Gastrocnemius medialis (tissue), 4 donors: ENCODE results near the gene GNB1L. TPM values are rescaled to one million over a fixed set of nuclear protein-coding genes. Genes with fewer than 3 reads are reported as not detected.
A peak's percentile ranks its signal among the peaks of the same experiment; 100 is the strongest.

ENCODE experiments used
- ATAC-seq, 2 donors: fragments of 150-250 bp; one replicate each; pipeline ENCODE4 v1.9.1; 2016
- DNase-seq, 2 donors: peaks; one replicate each; pipeline ENCODE4 v3.0.0-alpha.2; 2019
- H3K27ac ChIP-seq, 4 donors: fragments of 200-600 bp; sonication (generic); 1 replicate in 1 of 4; 2 replicates in 3 of 4; pipeline ENCODE4 v1.5.1; 2016 to 2018; ENCODE audit warnings: mild to moderate bottlenecking in 2 of 4, moderate library complexity in 1 of 4
- H3K27me3 ChIP-seq, 3 donors: fragments of 200-600 bp; sonication (generic) in 2 of 3; 1 replicate in 1 of 3; 2 replicates in 2 of 3; pipeline versions ENCODE4 v1.5.1 to v1.6.0; 2016 to 2019; ENCODE audit warnings: mild to moderate bottlenecking in 1 of 3, moderate library complexity in 1 of 3
- H3K36me3 ChIP-seq, 2 donors: fragments of 200-600 bp; sonication (generic) in 1 of 2; one replicate each; pipeline ENCODE4 v1.5.1; 2017 to 2018
- H3K4me1 ChIP-seq, 2 donors: fragments of 200-600 bp; sonication (generic) in 1 of 2; one replicate each; pipeline ENCODE4 v1.5.1; 2016 to 2017; ENCODE audit warnings: mild to moderate bottlenecking in 2 of 2
- H3K4me3 ChIP-seq, 4 donors: fragments of 200-600 bp; sonication (generic) in 3 of 4; 1 replicate in 1 of 4; 2 replicates in 3 of 4; pipeline ENCODE4 v1.5.1; 2016 to 2019; ENCODE audit warnings: mild to moderate bottlenecking in 2 of 4
- H3K9me3 ChIP-seq, 3 donors: fragments of 200-600 bp; sonication (generic) in 2 of 3; 1 replicate in 1 of 3; 2 replicates in 2 of 3; pipeline ENCODE4 v1.5.1; 2016 to 2019
- POLR2A ChIP-seq, 2 donors: fragments of 450-650 bp; IDR thresholded peaks; one replicate each; pipeline ENCODE4 v1.6.1; 2017; ENCODE audit warnings: antibody characterized with exemption in 2 of 2, mild to moderate bottlenecking in 2 of 2, moderate library complexity in 2 of 2
- in situ Hi-C, 4 donors: fragments of 200-750 bp; cut with MboI; loops; one replicate each; pipeline versions ENCODE4 v1.15.0 to v1.8.0; 2017; ENCODE audit warnings: low sequenced_read_pairs in 4 of 4
- intact Hi-C: fragments of 100-400 bp; cut with DNase I; formaldehyde crosslinking; loops from one replicate; pipeline ENCODE4 v1.15.1; 2023; ENCODE audit warnings: low total_unique reads
- total RNA-seq, 4 donors: library from RNA; depleted of rRNA; stranded (reverse); fragments of >200 nt; gene quantifications; one replicate each; pipeline versions ENCODE4 v1.1.0 to v1.2.3, GENCODE V29; 2016
- TF ChIP-seq, protein P1 (sequence below), 5 experiments: fragments of 450-650 bp in 3 of 5; fragments of 200-600 bp in 2 of 5; sonication (generic) in 2 of 5; IDR thresholded peaks in 4 of 5; conservative IDR thresholded peaks in 1 of 5; 1 replicate in 4 of 5; 2 replicates in 1 of 5; pipeline ENCODE4 v1.5.1; 2016 to 2019; ENCODE audit warnings: antibody characterized with exemption in 5 of 5, mild to moderate bottlenecking in 3 of 5, moderate library complexity in 3 of 5

GNB1L gene
- total RNA-seq, 4 donors from 2014 or later: 4.4 to 9.6 (median 6.7) TPM

DNA sequence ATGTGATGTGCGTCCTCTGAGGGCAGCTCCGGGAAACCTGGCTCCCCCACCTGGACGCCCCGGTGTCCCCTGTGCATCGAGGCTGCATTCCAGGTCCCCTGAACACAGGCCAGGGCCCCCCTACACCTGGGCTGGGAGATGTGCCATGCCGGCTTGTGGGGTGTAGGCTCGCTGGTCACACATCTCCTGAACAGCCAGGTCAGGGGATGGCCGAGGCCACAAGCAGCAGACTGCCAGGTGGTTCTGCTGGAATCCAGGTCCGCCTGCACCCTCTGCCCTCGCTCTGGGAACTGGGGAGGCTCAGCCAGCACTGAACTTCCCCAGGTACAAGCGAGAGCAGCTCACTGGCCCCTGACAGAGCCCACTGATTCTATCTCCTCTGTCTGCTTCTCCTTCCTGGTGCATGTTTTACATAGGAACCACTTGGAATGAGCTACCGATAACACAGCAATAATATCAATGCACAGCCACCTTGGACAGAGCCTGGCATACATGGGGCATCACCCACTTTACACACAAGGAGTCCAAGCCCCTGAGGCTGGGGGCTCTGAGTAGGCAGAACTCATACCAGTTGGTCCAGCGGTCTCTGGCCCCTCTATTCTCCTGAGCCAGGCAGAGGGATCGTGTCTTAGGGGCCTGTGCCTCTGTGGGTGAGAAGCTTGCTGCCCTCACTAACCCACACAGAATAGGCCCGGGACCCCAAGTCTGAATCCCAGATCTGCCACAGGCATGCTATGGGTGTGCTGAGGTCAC lies 47.3 kb downstream of the GNB1L start:
- no peaks in the 10 kb centered on the region for H3K27me3 ChIP-seq
- H3K4me1 ChIP-seq: peaks cover 0 to 15% of the 10 kb centered on the region in 2 donors
- ATAC-seq: no peak
- H3K4me3 ChIP-seq: no peak overlapping the region
- TF ChIP-seq POLR2A (IDR thresholded peaks at IDR 0.05): no peak
- TF ChIP-seq, protein P1, sequence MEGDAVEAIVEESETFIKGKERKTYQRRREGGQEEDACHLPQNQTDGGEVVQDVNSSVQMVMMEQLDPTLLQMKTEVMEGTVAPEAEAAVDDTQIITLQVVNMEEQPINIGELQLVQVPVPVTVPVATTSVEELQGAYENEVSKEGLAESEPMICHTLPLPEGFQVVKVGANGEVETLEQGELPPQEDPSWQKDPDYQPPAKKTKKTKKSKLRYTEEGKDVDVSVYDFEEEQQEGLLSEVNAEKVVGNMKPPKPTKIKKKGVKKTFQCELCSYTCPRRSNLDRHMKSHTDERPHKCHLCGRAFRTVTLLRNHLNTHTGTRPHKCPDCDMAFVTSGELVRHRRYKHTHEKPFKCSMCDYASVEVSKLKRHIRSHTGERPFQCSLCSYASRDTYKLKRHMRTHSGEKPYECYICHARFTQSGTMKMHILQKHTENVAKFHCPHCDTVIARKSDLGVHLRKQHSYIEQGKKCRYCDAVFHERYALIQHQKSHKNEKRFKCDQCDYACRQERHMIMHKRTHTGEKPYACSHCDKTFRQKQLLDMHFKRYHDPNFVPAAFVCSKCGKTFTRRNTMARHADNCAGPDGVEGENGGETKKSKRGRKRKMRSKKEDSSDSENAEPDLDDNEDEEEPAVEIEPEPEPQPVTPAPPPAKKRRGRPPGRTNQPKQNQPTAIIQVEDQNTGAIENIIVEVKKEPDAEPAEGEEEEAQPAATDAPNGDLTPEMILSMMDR (IDR thresholded peaks at IDR 0.05 in 4 of 5, conservative IDR thresholded peaks at IDR 0.05 in 1 of 5): no peak
- no peak overlapping the region for H3K27ac ChIP-seq
- H3K36me3 ChIP-seq: no peaks in the 10 kb centered on the region
- intact Hi-C loops (no loop called here), in situ Hi-C loops (no loop called here)
- peak in 1 of 2 donors; percentile 9 for DNase-seq
- H3K9me3 ChIP-seq: no peaks in the 10 kb centered on the region

DNA sequence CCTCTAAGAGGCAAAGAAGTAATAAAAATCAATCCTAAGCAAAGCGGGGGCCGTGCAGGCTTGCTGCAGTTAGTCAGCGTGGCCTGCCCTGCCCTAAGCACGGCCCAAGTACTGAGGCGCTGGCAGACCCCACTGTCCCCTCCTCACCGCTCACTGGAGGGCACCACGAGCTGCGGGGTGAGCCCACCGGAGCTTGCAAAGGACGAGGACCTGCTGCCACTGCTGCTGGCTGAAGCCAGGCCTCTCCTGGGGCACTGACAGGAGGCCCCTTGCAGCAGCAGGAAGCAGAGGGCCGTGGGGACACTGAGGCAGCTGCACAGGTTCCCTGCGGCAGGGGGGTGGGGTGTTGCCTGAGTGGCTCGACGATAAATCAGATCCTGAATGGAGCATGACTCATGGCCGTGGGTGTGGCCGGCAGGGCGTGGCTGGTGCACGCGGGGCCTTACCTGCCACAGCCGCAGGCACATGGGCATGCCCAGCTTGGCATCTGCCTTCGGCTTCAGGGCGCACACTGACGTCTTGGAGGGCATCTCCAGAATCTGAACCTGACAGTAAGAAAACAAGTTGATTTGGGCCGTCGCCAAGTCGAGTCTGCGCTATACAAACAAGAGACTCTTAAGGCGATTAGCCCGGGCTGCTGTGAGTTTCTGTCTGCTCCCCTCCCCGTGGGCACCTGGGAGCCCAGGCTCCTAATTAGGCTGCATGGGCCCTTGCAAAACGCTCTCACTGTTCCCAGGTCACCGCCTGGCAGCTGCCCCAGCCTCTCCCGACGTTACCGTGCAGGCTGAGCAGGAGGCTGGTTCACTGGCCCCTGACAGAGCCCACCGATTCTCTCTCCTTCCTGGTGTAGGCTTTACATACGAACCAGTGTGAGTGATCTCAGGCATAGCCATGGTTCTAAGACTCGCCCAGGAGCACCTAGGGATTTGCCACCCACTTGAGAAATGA lies 48.2 kb downstream of the GNB1L start:
- peak in 1 of 2 donors; percentile 12 for DNase-seq
- intact Hi-C loops: no loop called here
- Histone ChIP-seq H3K4me3 (no peak overlapping the region), H3K27ac (no peak overlapping the region), H3K4me1 (peaks cover 0 to 15% of the 10 kb centered on the region in 2 donors), H3K9me3 (no peaks in the 10 kb centered on the region), H3K36me3 (no peaks in the 10 kb centered on the region), H3K27me3 (no peaks in the 10 kb centered on the region)
- no peak for TF ChIP-seq POLR2A (IDR thresholded peaks at IDR 0.05)
- TF ChIP-seq, protein P1 (IDR thresholded peaks at IDR 0.05 in 4 of 5, conservative IDR thresholded peaks at IDR 0.05 in 1 of 5): no peak
- in situ Hi-C loops: no loop called here
- ATAC-seq: no peak

DNA sequence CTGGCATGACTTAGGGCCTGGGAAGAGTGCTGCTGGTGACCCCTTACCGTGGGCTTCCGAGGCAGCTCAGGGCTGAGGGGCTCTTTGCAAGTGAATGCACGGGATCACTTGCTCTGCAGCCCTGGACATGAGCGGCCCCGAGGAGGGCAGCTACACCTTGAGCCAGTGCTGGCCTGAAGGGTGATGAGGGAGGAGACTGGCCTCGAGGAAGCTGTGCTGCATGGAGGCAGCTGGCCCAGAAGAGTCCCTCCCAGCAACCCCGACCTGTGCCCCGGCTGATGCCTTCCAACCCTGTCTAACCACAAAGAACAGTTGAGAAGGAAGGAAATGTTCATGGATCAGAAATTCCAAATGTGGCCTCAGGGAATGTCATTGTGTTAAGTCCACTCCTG lies 48.9 kb downstream of the GNB1L start:
- no peak overlapping the region for H3K4me3 ChIP-seq
- TF ChIP-seq, protein P1 (IDR thresholded peaks at IDR 0.05 in 4 of 5, conservative IDR thresholded peaks at IDR 0.05 in 1 of 5): no peak
- TF ChIP-seq POLR2A (IDR thresholded peaks at IDR 0.05): no peak
- no peaks in the 10 kb centered on the region for H3K27me3 ChIP-seq
- no peaks in the 10 kb centered on the region for H3K9me3 ChIP-seq
- intact Hi-C loops: no loop called here
- in situ Hi-C loops: no loop called here
- ATAC-seq (no peak), DNase-seq (peak in 1 of 2 donors; percentile 7)
- no peak overlapping the region for H3K27ac ChIP-seq
- peaks cover 0 to 15% of the 10 kb centered on the region in 2 donors for H3K4me1 ChIP-seq
- H3K36me3 ChIP-seq: no peaks in the 10 kb centered on the region

DNA sequence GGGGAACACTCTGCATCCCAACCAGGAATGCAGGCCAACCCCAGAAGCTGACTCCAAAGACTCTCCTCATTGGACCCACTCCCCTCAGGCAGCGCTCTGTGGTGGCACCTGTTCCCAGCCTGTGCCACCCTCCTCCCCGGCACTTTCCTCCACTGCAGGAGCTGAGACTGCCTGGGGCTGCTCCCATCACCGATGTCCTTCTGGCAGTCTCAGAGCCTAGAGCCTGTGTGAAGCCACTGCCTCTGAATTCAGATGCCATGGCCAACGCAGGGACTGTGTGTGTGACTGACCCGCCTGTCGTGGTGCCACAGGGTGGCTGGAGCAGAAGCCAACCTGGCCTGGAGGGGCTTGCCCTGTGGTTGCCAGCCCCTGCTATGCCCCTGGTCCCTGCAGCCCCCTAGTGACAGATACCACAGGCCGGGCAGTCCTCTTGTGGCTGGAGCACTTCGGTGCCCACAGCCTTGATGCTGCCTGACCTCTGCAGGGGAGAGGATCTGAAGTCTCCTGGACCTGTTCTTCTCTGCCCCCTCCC lies 50.9 kb downstream of the GNB1L start:
- no peaks in the 10 kb centered on the region for H3K36me3 ChIP-seq

More for the DNA sequence above, 50.9 kb downstream of the GNB1L start:
- Histone ChIP-seq H3K4me3 (no peak overlapping the region), H3K9me3 (no peaks in the 10 kb centered on the region), H3K27me3 (no peaks in the 10 kb centered on the region), H3K4me1 (peaks cover 15 to 26% of the 10 kb centered on the region in 2 donors), H3K27ac (peak overlapping the region in 1 of 4 donors; percentile 39)
- DNase-seq (no peak), ATAC-seq (peak in 1 of 2 donors; percentile 19)
- TF ChIP-seq POLR2A (IDR thresholded peaks at IDR 0.05): no peak
- TF ChIP-seq, protein P1 (IDR thresholded peaks at IDR 0.05 in 4 of 5, conservative IDR thresholded peaks at IDR 0.05 in 1 of 5): no peak
- intact Hi-C loops (no loop called here), in situ Hi-C loops (no loop called here)
